GM19023 (cell line): Measurements from ENCODE around the gene CDK11B.
"Not testable (repeated sequence)": the region's sequence is repeated elsewhere in the genome, so short reads cannot be mapped to it uniquely, and the experiment has no call there.

Experiments
- ATAC-seq: cut with Tn5 transposase; IDR thresholded peaks from one replicate; pipeline ENCODE4 v1.9.1; 2021; ENCODE audit warnings: mild to moderate bottlenecking, moderate library complexity; ENCODE audit not compliant: unreplicated experiment

Gene CDK11B

GRCh38 chr1:1662830-1663560 lies 4.2 kb upstream of the CDK11B start:
- not testable (repeated sequence) for ATAC-seq

GRCh38 chr1:1662392-1662791 lies 3.6 kb upstream of the CDK11B start:
- ATAC-seq = not testable (repeated sequence)

GRCh38 chr1:1648265-1648664 lies 10.5 kb downstream of the CDK11B start:
- ATAC-seq = not testable (repeated sequence)

- ATAC-seq = not testable (repeated sequence)
Observed at GRCh38 chr1:1647567-1648241, 11.1 kb downstream of the CDK11B start.

GRCh38 chr1:1646326-1646725 lies 12.5 kb downstream of the CDK11B start:
- ATAC-seq = not testable (repeated sequence)

- ATAC-seq = not testable (repeated sequence)
Observed at GRCh38 chr1:1640711-1641461, 17.9 kb downstream of the CDK11B start.

GRCh38 chr1:1640081-1640480 lies 18.7 kb downstream of the CDK11B start:
- ATAC-seq = not testable (repeated sequence)

GRCh38 chr1:1639368-1639767 lies 19.4 kb downstream of the CDK11B start:
- not testable (repeated sequence) for ATAC-seq

GRCh38 chr1:1638528-1638927 lies 20.3 kb downstream of the CDK11B start:
- not testable (repeated sequence) for ATAC-seq

GRCh38 chr1:1637479-1637875 lies 21.3 kb downstream of the CDK11B start:
- ATAC-seq = not testable (repeated sequence)

GRCh38 chr1:1636621-1637478 lies 22.0 kb downstream of the CDK11B start:
- ATAC-seq = not testable (repeated sequence)

GRCh38 chr1:1634613-1635012 lies 24.2 kb downstream of the CDK11B start:
- not testable (repeated sequence) for ATAC-seq

GRCh38 chr1:1633409-1633808 lies 25.4 kb downstream of the CDK11B start:
- ATAC-seq = not testable (repeated sequence)

GRCh38 chr1:1631782-1632420 lies 26.9 kb downstream of the CDK11B start, which contains the start of gene MMP23B:
TSS of gene MMP23B (plus strand) at chr1:1632173. CDS start at chr1:1632219, 46 bp downstream.
- no peak for ATAC-seq

GRCh38 chr1:1630965-1631781 lies 27.6 kb downstream of the CDK11B start:
- no peak for ATAC-seq

GRCh38 chr1:1630191-1630964 lies 28.4 kb downstream of the CDK11B start:
- ATAC-seq = peak; percentile 54

- ATAC-seq = no peak
Observed at GRCh38 chr1:1629430-1630190, 29.2 kb downstream of the CDK11B start.
